NCI-H1092 treated with DMSO at 0.1 percent for 48 hours (cell line): ENCODE results near the gene KIRREL3.
"Not testable (repeated sequence)": the region's sequence is repeated elsewhere in the genome, so short reads cannot be mapped to it uniquely, and the experiment has no call there.

ENCODE experiments used
- DNase-seq: peaks from one replicate; lab custom pipeline; 2025; lab: John Stamatoyannopoulos, UW

The KIRREL3 gene

DNA sequence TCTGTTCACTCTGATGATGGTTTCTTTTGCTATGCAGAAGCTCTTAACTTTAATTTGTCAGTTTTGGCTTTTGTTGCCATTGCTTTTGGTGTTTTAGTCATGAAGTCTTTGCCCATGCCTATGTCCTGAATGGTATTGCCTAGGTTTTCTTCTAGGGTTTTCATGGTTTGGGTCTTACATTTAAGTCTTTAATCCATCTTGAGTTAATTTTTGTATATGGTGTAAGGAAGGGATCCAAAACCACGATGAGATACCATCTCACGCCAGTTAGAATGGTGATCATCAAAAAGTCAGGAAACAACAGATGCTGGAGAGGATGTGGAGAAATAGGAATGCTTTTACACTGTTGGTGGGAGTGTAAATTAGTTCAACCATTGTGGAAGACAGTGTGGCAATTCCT, 48.0 kb downstream of the KIRREL3 start:
- not testable (repeated sequence) for DNase-seq

DNA sequence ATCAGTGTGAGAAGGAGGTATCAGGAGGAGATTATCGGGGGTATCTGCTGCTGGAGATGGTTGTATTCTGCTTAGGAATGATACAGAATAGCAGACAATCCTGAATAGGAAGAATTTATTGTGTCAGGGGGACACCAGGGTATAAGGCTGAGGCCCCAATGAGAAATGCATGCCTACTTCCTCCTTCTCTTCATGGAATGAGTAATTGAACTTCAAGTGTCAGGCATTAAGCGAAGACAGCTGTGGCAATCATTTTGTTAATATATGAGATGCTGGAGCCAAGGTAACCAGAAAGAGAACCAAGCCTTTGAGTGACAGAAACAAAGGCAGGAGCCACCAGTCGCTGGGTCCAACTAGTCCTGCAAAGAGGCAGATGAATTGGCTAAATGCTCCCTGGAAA, 49.1 kb downstream of the KIRREL3 start:
- DNase-seq, result no peak

DNA sequence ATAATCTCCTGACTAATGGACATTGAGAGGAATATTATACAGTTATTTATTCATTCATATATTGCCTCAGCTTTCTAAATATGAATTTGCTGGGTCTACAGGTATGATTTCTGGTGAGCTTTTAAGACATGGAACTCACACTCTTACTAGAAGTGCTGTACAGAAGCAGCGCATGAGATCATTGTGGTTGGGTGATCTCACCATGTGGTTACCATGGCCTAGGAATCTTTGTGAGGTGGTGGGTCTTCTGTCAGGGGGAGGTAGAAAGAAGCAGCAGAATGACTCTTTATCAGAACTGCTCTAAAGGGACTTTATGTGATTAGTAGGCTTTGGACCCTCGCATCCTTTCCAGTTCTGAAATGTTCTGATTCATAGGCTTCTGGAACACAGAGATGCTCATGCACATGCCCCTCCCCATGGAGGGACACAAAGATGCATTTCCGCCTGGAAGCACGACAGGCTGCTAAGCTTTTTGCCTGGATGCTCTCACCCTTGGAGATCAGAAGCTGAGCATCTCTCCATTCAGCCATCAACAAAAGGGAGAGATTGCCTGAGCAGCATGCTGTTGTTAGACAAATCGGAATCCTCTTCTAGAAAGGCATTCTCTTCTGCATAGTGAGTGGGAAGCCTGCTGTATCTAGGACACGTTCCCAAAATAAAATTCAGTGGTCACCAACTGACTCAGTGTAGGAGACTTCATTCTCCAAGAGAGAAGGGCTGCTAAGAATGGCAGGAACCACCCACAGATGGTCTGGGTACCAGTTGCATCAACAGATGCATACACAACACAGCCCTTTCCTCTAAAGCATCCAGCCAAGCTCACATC, 51.3 kb downstream of the KIRREL3 start:
- DNase-seq, result no peak

DNA sequence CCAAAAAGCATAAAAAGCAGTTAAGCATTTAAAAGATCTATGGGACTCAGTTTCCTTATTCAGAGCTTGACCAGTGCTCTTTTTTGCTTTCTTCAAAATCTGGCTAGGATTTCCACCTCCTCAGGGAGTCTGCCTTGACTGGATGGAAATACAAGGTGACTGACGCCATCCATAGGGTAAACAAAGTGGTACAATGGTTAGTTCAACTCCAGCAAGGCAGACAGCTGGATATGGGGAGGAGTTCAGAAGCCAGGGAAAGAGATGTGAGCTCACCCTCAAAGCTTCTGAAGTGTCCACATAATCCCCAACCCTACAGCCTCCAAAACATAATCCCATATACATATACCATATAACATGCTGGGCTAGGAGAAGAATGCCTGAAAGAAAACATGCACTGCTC, 52.0 kb downstream of the KIRREL3 start:
- DNase-seq, result no peak

DNA sequence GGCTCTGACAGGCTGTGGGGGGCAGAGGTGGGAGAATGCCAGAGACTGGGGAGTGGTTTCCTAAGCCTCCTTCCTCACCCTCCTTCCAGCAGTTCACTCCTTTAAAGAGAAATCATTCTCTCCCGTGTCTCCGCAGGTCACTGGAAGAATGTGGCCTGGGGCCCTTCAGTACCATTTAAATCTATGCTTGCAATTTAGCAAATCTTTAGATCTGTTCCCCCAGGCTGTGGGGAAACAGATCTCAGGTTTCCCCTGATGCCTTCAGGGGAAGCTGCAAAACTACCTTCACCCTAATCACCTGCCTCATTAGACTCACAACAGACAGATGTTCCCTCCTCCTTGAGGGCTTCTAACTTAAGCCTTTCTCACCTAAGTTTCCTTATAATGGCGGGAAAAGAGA, 55.3 kb downstream of the KIRREL3 start:
- no peak for DNase-seq

DNA sequence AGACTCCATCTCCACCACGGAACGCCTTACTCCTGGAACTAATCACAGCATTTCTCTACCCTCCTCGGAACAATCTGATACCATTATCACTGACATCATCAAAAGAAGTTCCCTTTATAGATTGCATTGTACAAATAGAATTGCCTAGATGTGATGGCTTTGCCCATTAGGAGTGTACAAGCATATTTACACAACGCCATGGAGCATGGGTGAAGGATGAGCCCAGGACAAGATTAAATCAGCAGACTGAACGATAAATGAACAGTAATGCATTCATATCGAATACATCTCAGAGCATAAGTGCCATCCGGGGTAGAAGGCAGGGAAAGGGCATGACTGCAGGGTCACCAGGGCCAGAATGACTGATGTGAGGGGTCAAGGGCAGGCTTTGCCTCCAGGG, 57.3 kb downstream of the KIRREL3 start:
- DNase-seq, result no peak

DNA sequence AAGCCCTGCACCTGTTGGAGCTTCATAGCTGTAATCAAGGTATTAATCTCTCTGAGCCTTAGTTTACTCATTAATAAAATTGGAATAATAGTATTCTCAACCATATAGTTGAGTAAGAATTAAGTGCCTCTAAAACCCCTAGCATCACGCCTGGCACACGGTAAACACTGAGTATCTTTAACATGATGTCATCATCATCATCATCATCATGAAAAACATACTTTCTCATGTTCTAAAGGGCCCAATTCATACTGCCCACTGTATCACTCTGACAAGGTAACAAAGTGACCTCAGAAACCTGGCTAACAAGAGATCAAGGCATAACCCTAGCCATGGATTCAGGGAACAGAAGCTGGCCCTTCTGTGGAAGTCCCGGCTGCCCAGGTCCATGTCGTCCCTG, 58.4 kb downstream of the KIRREL3 start:
- no peak for DNase-seq

DNA sequence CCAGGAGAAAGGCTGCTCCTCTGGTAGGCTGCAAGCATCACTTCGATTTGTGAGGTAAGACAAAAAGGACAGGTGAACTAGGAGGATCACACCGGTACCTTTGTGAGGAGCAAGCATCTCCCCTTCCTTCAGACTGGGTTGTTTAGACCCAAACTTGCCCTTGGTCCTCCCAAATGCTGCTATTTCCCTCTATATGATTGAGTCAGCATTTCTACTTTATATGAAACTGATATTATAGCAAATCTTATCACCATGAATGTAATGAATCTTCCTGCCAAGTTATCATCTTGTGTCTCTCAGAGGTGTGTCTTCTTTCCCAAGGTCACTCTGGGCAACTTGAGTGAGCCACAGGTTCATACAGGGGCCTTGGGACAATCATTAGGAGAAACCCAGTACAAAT, 61.0 kb downstream of the KIRREL3 start:
- DNase-seq, result no peak

DNA sequence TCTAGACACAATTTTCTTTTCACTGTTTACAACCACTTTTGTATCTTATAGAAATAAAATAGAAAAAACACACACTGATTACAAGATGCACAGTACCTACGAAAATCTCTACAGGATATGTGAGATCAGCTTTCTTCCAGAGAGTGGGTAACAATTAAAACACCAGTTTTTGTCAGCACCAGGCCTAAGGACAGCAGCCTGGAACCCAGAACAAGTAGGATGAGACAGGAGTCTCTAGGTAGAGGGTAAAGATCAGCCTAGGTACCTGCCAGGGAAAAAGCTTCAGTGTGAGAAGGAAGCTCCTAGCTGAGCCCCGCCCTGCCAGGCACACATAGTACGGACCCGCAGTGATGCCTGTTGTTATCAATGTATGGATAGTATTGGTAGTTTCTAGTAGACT, 61.9 kb downstream of the KIRREL3 start:
- no peak for DNase-seq

DNA sequence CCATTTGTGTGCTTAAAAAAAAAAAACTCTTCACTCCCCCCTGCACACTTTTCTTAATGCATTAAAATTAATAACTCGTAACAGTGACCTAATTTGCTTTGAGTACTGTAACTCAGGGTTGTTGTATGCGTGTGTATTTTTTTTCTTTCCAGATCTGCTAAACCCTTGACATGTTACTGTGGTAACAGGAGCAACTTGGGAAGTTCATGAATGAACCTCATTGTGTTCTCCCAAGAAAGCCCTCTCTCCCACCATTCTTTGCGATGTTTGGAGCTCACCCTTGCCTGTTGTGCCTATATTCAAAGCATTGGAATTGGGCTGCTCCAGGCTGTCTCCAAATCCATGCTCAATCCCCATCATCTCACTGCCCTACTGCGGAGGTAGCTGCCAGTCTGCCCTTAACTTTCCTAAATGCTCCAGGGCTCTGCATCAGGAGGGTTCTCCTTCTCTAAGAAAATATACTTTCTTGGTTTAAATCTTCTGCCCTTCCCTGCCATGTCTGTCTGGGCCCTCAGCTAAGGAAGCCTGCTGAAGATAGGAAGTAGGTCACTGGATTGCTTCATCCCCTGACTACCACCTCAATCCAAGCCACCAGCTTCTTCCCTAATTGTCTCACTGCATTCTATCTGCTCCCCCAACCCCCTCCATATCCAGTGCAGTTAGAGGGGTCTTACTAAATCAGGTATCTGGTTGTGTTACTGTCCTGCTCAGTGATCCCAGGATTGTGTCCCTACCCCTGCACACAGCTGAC, 70.3 kb downstream of the KIRREL3 start:
- no peak for DNase-seq

DNA sequence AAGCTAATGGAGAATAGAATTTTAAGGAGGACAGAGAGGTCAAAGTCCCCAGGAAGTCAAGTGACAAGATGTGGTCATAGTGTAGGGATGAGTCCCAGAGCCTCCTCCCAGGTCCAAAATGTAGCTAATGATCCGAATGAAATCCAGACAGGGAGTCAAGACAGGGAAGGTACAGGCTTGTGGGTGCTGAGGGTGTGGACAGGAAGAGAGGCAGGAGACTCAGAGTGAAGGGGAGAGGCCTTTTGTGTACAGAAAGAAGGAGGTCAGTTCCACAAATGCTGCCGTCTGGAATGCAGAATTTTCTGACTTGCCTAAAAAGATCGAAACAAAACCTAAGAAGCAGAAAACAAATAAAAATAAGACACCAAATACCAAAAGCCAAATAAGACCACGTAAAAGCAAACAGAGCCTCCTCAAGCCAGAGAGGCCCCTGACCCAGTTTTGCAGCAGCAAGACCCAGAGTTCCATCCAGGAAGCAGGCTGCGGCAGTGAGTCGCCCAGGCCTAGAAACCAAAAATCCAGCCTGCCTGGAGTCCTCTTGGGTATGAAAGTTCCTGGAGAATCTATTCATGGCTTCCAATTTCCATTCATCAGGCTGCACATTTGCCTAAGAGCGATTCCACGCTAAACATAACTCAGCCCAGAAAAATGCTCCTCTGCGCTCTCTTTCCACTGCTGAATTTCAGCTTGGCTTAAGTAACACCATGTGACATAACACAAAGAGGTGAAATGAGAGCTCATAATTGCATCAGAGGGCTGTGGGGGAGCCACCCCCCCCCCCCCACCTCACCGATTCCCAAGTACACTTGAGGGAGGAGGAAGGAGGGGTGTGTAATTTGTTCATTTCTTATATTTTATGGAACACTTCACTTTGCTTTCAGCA, 71.2 kb downstream of the KIRREL3 start:
- DNase-seq, result no peak

DNA sequence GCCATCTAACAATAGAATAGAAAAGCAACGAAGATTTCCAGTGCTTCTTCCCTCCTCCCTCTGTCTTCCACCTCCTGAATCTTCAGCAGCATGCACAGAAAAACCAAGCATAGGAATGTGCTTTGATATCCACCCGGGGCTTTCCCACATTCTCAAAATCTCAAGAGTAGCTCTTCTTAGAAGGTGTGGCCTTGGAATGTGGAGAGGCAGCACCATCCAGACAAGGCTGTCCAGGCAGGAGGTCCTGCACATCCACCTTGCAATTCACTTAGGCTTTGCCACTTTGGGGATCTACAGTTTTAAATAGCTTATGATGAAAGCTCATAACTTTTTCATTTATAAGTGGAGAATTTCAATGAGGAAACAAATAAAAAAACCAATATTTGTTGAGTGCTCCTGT, 72.9 kb downstream of the KIRREL3 start:
- DNase-seq, result no peak

DNA sequence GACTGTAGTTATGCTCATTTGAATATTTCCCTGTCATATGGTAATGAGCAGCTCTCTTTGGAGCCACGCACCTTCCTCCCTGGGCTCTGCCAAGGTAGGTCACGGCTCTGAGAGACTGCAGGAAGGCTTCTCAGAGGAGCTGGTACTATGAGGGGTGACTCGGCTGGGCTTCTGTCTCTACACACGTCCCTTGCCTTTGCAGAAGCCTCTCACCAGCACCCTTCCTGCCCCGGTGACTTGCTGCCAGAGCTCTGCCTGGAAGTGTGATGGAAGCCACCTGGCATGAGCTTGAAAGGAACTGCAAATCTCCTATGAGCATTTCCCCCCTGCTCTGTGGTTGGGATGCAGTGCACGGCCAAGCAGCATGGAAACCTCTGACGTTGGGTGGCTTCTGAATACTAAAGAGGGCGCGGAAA, 74.2 kb downstream of the KIRREL3 start:
- DNase-seq, result no peak

DNA sequence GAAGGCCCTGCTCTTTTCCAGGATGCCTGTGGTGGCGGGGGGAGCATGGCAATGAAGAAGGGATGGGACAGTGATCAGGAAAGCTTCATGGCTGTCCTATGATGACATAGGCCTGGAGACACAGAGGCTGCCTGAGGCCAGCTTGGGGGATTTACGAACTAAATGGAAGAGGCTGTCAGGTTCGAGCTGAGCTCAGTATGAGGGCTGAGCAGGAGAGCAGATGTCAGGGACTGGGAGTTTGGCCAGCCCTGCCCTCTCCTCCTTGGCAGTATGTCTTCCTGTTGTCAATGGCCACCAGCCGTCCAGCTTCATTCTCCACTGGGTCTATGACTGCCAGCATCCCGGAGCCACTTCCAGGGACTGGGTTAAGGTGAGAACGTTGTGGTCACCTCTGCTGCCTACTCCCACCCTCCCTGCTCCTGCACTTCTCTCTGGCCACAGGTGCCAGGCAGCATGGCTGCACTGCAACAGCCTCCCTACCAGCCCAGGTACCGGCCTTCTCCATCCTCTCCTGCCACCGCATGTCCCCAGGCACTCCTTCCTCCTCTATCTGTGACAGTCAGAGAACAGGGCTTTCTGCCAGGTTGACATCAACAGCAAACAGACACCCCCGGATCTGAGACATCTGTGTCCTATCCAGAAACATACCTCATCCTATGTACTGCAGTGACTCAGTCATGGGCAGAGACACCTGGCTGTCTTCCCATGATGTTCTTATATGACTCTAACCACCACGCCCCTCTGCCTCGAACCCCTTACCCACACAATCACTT, 75.1 kb downstream of the KIRREL3 start:
- DNase-seq, result peak; percentile 32

DNA sequence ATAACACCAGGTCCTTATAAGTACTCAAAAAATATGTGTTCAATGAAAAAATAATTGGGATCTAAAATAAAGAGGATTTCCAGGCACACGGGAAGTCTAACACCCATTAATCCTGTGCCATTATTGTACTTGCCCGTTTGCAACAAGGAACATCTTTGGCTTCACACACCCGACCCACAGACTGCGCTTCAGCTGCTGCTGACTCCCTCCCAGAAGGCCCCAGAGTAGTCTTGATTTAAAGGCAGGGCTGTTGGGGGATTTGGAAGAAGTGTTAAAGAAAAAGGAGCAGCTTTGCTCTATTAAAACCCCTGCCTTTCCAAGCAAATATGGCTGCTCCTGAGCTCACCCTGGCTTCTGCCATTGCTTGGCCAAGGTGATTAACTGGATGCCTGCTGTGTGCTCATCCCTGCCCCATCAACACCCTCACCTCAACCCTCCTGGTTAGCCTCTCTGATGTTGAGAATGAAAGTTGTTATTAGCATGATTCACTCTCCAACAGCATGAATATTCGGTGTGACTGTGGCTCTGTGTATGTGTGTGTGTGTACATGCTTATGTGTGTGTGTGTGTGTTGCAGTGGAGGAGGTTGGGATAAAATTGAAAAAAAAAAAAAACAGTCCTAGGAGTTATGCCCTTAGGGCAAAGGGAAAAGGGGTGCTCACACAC, 76.1 kb downstream of the KIRREL3 start:
- no peak for DNase-seq

DNA sequence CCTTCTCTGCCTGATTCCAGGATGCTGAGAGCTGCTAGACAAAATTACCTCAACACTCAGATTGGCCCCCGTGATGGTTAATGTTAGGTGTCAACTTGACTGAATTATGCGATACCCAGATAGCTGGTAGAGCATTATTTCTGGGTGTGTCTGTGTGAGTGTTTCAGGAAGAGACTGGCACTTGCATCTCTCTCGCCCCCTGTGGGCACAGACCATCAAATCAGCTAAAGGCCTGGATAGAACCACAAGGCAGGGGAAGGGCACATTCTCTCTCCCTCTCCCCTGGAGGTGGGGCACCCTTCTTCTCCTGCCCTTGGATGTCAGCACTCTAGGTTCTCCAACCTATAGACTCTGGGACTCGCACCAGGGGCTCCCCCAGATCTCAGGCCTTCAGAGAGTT, 79.7 kb downstream of the KIRREL3 start:
- DNase-seq, result no peak

DNA sequence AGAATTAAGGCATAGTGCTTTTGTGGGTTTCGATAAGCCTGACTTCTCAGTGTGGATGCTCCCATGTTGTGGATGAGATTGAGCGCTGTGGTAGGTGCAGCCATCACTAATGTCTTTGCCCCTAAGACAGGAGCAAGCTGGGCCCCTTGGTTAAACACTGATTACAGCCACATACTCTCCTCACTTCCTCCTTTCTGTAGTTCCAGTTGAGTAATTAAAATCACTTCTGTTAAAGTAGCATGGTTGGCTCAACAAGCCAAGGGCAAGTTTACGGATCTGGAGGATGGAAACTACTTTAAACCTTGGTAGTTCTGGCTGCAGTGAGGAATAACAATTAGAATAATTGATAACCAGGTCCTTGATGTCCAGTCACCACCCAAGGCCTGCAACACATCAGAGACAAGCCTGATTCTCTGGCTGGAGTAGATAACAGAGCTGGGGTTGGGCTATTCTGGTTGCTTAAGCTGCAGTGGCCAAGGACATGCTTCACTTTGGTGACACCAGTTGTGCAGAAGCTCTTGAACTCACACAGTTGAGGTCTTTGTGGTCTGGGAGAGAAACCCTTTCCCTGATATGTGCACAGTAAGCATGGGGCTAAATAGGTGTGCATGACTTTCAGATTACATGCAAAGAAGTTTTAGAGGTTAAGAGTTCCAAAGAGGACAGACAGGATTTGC, 81.3 kb downstream of the KIRREL3 start:
- DNase-seq, result no peak

DNA sequence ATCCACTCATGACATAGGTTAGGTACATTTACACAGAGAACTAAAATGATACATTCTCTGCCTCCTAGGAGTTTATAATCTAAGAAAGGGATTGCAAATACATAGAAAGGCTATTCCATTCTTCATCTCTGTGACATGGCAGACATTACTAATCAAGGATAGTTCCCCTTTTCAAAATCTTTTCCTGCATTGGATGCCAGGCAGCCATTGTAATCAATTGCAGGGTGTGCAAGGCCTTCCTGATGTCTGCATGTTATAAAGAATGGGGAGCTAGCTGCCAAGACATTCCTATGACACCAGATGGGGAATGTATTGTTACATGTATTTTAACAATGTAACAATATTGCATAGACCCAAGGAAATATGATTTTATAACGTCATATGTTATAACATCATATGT, 82.0 kb downstream of the KIRREL3 start:
- DNase-seq, result no peak

DNA sequence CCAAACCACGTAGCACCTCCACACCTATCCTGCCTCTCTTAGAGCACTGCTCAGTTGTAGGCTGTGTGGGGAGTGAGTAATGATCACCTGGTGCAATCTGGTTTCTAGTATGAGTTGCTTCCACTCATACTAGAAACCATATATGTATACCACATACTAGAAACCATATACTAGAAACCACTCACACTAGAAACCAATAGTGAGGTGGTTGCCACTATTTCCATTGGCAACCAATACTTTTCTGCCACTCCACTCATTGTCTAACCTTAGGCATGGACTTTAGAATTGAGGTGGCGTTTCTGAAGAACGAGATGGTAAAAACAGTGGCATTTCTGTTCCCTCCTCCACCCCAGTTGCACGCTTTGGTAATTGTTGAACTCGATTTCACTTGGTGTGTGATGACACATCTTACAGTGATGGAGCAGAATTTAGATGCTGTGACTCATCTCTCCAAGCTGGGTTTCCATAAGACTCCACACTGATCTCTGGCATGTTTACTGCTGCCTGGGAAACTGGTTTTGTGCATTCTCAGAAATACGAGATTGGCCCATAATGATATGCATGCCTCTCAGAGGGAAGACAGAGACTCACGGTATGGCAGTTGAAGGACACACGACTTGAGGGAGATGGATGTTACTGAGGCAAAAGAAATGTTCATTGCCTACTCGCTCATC, 82.9 kb downstream of the KIRREL3 start:
- no peak for DNase-seq

DNA sequence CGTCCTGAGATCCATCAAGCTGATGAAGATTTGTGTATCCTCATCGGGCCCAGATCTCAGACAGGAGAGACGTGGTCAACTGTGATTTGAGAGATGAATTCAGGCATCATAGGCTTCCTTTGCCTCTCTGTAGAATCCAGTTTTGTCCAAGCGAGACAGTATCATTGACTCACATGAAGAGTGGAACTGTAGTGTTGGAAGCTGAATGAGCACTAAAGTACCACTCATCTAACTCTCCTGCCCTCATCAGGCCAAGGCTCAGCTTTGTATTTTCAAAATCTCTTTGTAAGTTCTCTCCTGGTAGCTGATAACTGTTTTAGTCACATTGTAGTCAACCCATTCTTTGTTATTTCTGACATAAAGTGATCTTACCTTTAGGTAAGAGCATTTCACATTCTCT, 85.1 kb downstream of the KIRREL3 start:
- DNase-seq, result no peak
